ENCODE results near the gene ZNF410.

The ZNF410 gene

GRCh38 chr14:73961192-73961591, 74.5 kb downstream of the ZNF410 start:
- H3K9ac ChIP-seq (ENCODE audit: low read length), result no peak overlapping the region
- no peak overlapping the region for H2AFZ ChIP-seq (ENCODE audit: low read depth, low read length, severe bottlenecking)
- no peak overlapping the region for H3K4me2 ChIP-seq (ENCODE audit: low read depth, low read length, poor library complexity, severe bottlenecking)
- H4K20me1 ChIP-seq (ENCODE audit: low read depth, low read length), result no peaks in the 10 kb centered on the region
- no peaks in the 10 kb centered on the region for H3K9me3 ChIP-seq (ENCODE audit: insufficient read depth, low read length)
- H3K27ac ChIP-seq (ENCODE audit: low read depth, low read length), result no peak overlapping the region
- no peaks in the 10 kb centered on the region for H3K9me2 ChIP-seq (replicated peaks; ENCODE audit: insufficient read depth, low read length)
- no peaks in the 10 kb centered on the region for H3K27me3 ChIP-seq (ENCODE audit: low read length)
- no peak for TF ChIP-seq CTCF (IDR thresholded peaks at IDR 0.05; ENCODE audit: insufficient read depth, low read length, poor library complexity, severe bottlenecking)
- no peak for TF ChIP-seq EZH2phosphoT487 (conservative IDR thresholded peaks at IDR 0.05; ENCODE audit: low read length)
- H3K36me3 ChIP-seq (ENCODE audit: low read length), result peaks cover 4% of the 10 kb centered on the region; the same call in 1 of the 2 replicates
- H3K4me3 ChIP-seq (ENCODE audit: insufficient read depth, low read length, poor library complexity, severe bottlenecking), result no peak overlapping the region
- no peaks in the 10 kb centered on the region for H3K79me2 ChIP-seq (ENCODE audit: insufficient read depth, low read length)
- peaks cover 4% of the 10 kb centered on the region; the same call in 1 of the 2 replicates for H3F3A ChIP-seq (ENCODE audit: insufficient read depth)

- Histone ChIP-seq H3K27ac (ENCODE audit: low read depth, low read length) (no peak overlapping the region), H3K9me3 (ENCODE audit: insufficient read depth, low read length) (no peaks in the 10 kb centered on the region), H3K9me2 (replicated peaks; ENCODE audit: insufficient read depth, low read length) (no peaks in the 10 kb centered on the region), H3K27me3 (ENCODE audit: low read length) (no peaks in the 10 kb centered on the region), H3K36me3 (ENCODE audit: low read length) (peaks cover 4% of the 10 kb centered on the region; the same call in 1 of the 2 replicates), H3F3A (ENCODE audit: insufficient read depth) (no peaks in the 10 kb centered on the region; the same call in 1 of the 2 replicates), H2AFZ (ENCODE audit: low read depth, low read length, severe bottlenecking) (no peak overlapping the region), H3K9ac (ENCODE audit: low read length) (no peak overlapping the region), H3K4me2 (ENCODE audit: low read depth, low read length, poor library complexity, severe bottlenecking) (no peak overlapping the region), H3K79me2 (ENCODE audit: insufficient read depth, low read length) (no peaks in the 10 kb centered on the region), H4K20me1 (ENCODE audit: low read depth, low read length) (no peaks in the 10 kb centered on the region), H3K4me3 (ENCODE audit: insufficient read depth, low read length, poor library complexity, severe bottlenecking) (no peak overlapping the region)
- TF ChIP-seq CTCF (IDR thresholded peaks at IDR 0.05; ENCODE audit: insufficient read depth, low read length, poor library complexity, severe bottlenecking), result no peak
- TF ChIP-seq EZH2phosphoT487 (conservative IDR thresholded peaks at IDR 0.05; ENCODE audit: low read length), result no peak
Observed at GRCh38 chr14:73965216-73965615, 78.6 kb downstream of the ZNF410 start.

DNA sequence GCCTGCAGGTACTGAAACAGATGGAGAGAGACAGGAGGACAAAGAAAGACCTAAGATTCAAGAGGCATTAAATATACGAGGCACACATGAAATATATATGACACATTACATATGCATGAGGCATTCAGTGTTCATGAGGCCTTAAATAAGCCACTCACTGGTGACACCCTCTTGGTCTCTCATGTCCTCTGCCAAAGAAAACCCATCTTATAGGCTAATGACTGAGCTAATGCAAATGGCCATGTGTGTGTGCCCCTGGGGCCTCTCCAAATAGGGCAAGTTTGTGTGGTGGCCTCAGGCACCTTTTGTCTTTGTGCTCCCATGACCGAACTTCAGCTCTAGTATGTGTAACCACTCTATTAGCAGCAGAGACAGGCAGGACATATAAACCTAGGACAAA, 82.2 kb downstream of the ZNF410 start:
- Histone ChIP-seq H3F3A (ENCODE audit: insufficient read depth) (no peaks in the 10 kb centered on the region), H3K9me3 (ENCODE audit: insufficient read depth, low read length) (no peaks in the 10 kb centered on the region), H3K9ac (ENCODE audit: low read length) (no peak overlapping the region), H3K4me3 (ENCODE audit: insufficient read depth, low read length, poor library complexity, severe bottlenecking) (no peak overlapping the region), H3K79me2 (ENCODE audit: insufficient read depth, low read length) (no peaks in the 10 kb centered on the region), H3K4me2 (ENCODE audit: low read depth, low read length, poor library complexity, severe bottlenecking) (no peak overlapping the region), H4K20me1 (ENCODE audit: low read depth, low read length) (no peaks in the 10 kb centered on the region), H3K36me3 (ENCODE audit: low read length) (no peaks in the 10 kb centered on the region), H3K27ac (ENCODE audit: low read depth, low read length) (no peak overlapping the region), H3K9me2 (replicated peaks; ENCODE audit: insufficient read depth, low read length) (no peaks in the 10 kb centered on the region), H2AFZ (ENCODE audit: low read depth, low read length, severe bottlenecking) (no peak overlapping the region), H3K27me3 (ENCODE audit: low read length) (no peaks in the 10 kb centered on the region)
- no peak for TF ChIP-seq CTCF (IDR thresholded peaks at IDR 0.05; ENCODE audit: insufficient read depth, low read length, poor library complexity, severe bottlenecking)
- TF ChIP-seq EZH2phosphoT487 (conservative IDR thresholded peaks at IDR 0.05; ENCODE audit: low read length), result no peak

Data from SU-DHL-6 (cell line).